Measurements from ENCODE around the gene CYFIP1. TPM values are rescaled to one million over a fixed set of nuclear protein-coding genes. Genes with fewer than 3 reads are reported as not detected.

The CYFIP1 gene
- polyA plus RNA-seq, 1 donor from 2014 or later: 9.3 TPM

GRCh38 chr15:22925875-22926274 is 54.3 kb downstream of the CYFIP1 start:
- Histone ChIP-seq H3K4me3 (ENCODE audit: low read length) (no peak overlapping the region), H3K4me2 (ENCODE audit: low read length) (no peak overlapping the region), H3K9me2 (ENCODE audit: insufficient read depth, low read length) (no peaks in the 10 kb centered on the region), H4K20me1 (ENCODE audit: insufficient read depth) (no peaks in the 10 kb centered on the region), H3K27me3 (ENCODE audit: insufficient read depth, low read depth, low read length) (no peaks in the 10 kb centered on the region), H3K9ac (ENCODE audit: low read length) (no peak overlapping the region), H3K79me2 (replicated peaks; ENCODE audit: insufficient read depth, low read length) (no peaks in the 10 kb centered on the region), H3F3A (ENCODE audit: insufficient read depth, low read length, poor library complexity, severe bottlenecking) (no peaks in the 10 kb centered on the region), H3K36me3 (ENCODE audit: insufficient read depth, low read length) (no peaks in the 10 kb centered on the region), H3K27ac (ENCODE audit: low read length) (no peak overlapping the region), H2AFZ (ENCODE audit: low read depth, low read length) (no peak overlapping the region), H3K9me3 (ENCODE audit: low read length) (no peaks in the 10 kb centered on the region)
- no peak for TF ChIP-seq SMC3 (conservative IDR thresholded peaks at IDR 0.05; ENCODE audit: poor library complexity)
- no peak for TF ChIP-seq EP300 (conservative IDR thresholded peaks at IDR 0.05; ENCODE audit: poor library complexity, severe bottlenecking)
- no peak for TF ChIP-seq MXI1 (conservative IDR thresholded peaks at IDR 0.05; ENCODE audit: poor library complexity, severe bottlenecking)
- TF ChIP-seq POLR2AphosphoS5 (IDR thresholded peaks at IDR 0.05): no peak
- TF ChIP-seq REST (IDR thresholded peaks at IDR 0.05; ENCODE audit: borderline replicate concordance): no peak
- TF ChIP-seq TAF1 (IDR thresholded peaks at IDR 0.05; ENCODE audit: low read depth): no peak

GRCh38 chr15:22922003-22922402 is 58.2 kb downstream of the CYFIP1 start:
- H3K27me3 ChIP-seq (ENCODE audit: insufficient read depth, low read depth, low read length): no peaks in the 10 kb centered on the region
- no peak overlapping the region for H2AFZ ChIP-seq (ENCODE audit: low read depth, low read length)
- H4K20me1 ChIP-seq (ENCODE audit: insufficient read depth): no peaks in the 10 kb centered on the region
- TF ChIP-seq MXI1 (conservative IDR thresholded peaks at IDR 0.05; ENCODE audit: poor library complexity, severe bottlenecking) (no peak), POLR2AphosphoS5 (IDR thresholded peaks at IDR 0.05) (no peak), SMC3 (conservative IDR thresholded peaks at IDR 0.05; ENCODE audit: poor library complexity) (no peak), TAF1 (IDR thresholded peaks at IDR 0.05; ENCODE audit: low read depth) (no peak), EP300 (conservative IDR thresholded peaks at IDR 0.05; ENCODE audit: poor library complexity, severe bottlenecking) (no peak), REST (IDR thresholded peaks at IDR 0.05; ENCODE audit: borderline replicate concordance) (no peak), EZH2 (IDR thresholded peaks at IDR 0.05; ENCODE audit: borderline replicate concordance, insufficient read depth, low read length, poor library complexity, severe bottlenecking) (no peak)
- no peaks in the 10 kb centered on the region for H3K79me2 ChIP-seq (replicated peaks; ENCODE audit: insufficient read depth, low read length)
- H3K27ac ChIP-seq (ENCODE audit: low read length): no peak overlapping the region
- H3K36me3 ChIP-seq (ENCODE audit: insufficient read depth, low read length): no peaks in the 10 kb centered on the region
- H3K4me3 ChIP-seq (ENCODE audit: low read length): no peak overlapping the region
- H3K9me2 ChIP-seq (ENCODE audit: insufficient read depth, low read length): no peaks in the 10 kb centered on the region
- H3K9me3 ChIP-seq (ENCODE audit: low read length): no peaks in the 10 kb centered on the region
- no peaks in the 10 kb centered on the region for H3F3A ChIP-seq (ENCODE audit: insufficient read depth, low read length, poor library complexity, severe bottlenecking)
- H3K9ac ChIP-seq (ENCODE audit: low read length): no peak overlapping the region
- no peak overlapping the region for H3K4me2 ChIP-seq (ENCODE audit: low read length)

Measured in neural cell (in vitro differentiated cells).